Ectodermal cell (in vitro differentiated cells): ENCODE data around the gene RPRML. TPM values are rescaled to one million over a fixed set of nuclear protein-coding genes. Genes with fewer than 3 reads are reported as not detected.
"Not testable (repeated sequence)": the region's sequence is repeated elsewhere in the genome, so short reads cannot be mapped to it uniquely, and the experiment has no call there.

ENCODE experiments used
- H3K27ac ChIP-seq: 2 replicates; pipeline ENCODE4 v1.7.0; 2013; ENCODE audit warnings: mild to moderate bottlenecking, low read depth, low read length; ENCODE audit not compliant: insufficient read depth, poor library complexity, severe bottlenecking
- H3K27me3 ChIP-seq: 2 replicates; pipeline ENCODE4 v1.7.0; 2013; ENCODE audit warnings: mild to moderate bottlenecking, low read length; ENCODE audit not compliant: insufficient read depth, control insufficient read depth, poor library complexity, severe bottlenecking
- H3K36me3 ChIP-seq: one replicate; pipeline ENCODE4 v1.7.0; 2013; ENCODE audit warnings: low read length; ENCODE audit not compliant: control insufficient read depth, insufficient read depth
- H3K4me1 ChIP-seq: one replicate; pipeline ENCODE4 v1.7.0; 2013; ENCODE audit warnings: low read length; ENCODE audit not compliant: control insufficient read depth, insufficient read depth
- H3K4me3 ChIP-seq: 2 replicates; pipeline ENCODE4 v1.7.0; 2013; ENCODE audit warnings: low read depth, low read length, control low read depth; ENCODE audit not compliant: insufficient read depth
- H3K9me3 ChIP-seq: 2 replicates; pipeline ENCODE4 v1.7.0; 2013; ENCODE audit warnings: mild to moderate bottlenecking, low read length, moderate library complexity; ENCODE audit not compliant: control insufficient read depth
- WGBS, 2 experiments: methylation state at CpG; one replicate each; pipeline ENCODE4 v1.1.7; 2013; ENCODE audit warnings: missing lambda C conversion rate in 2 of 2; 5-methylcytosine and 5-hydroxymethylcytosine counted together
- polyA plus RNA-seq, 4 experiments: library from polyadenylated mRNA; stranded (reverse); fragments of 50-300 nt; gene quantifications; one replicate each; pipeline ENCODE4 v1.2.3, GENCODE V29; 2013

RPRML gene
- 1.1 TPM for polyA plus RNA-seq (2013, experiment 1 of 4)
- polyA plus RNA-seq (2013, experiment 2 of 4), result 1.1 TPM
- 3.1 TPM for polyA plus RNA-seq (2013, experiment 3 of 4)
- polyA plus RNA-seq (2013, experiment 4 of 4), result 4.2 TPM

GRCh38 chr17:46979147-46979863 is at the start of gene RPRML:
TSS of gene RPRML (minus strand) at chr17:46979253. CDS start at chr17:46979007, 246 bp downstream.
- Histone ChIP-seq H3K27ac (no peak within 1 kb of the TSS), H3K4me3 (peak within 1 kb of the TSS; percentile 47), H3K36me3 (no peaks in the 10 kb centered on the region), H3K9me3 (no peaks in the 10 kb centered on the region), H3K27me3 (peaks cover 34% of the 10 kb centered on the region), H3K4me1 (peaks cover 10% of the 10 kb centered on the region)
- 1% methylated on average over 57 of the region's 57 CpGs for WGBS, 2 experiments

GRCh38 chr17:47016966-47017365 is 37.9 kb upstream of the RPRML start:
- not testable (repeated sequence) for H3K36me3 ChIP-seq, H3K27me3 ChIP-seq, H3K4me3 ChIP-seq, H3K27ac ChIP-seq, H3K4me1 ChIP-seq, H3K9me3 ChIP-seq
- 93 to 97% methylated on average over 11 of the region's 15 CpGs for WGBS, 2 experiments

GRCh38 chr17:47013341-47013740 is 34.3 kb upstream of the RPRML start:
- WGBS, 2 experiments, result 90 to 93% methylated on average over 2 of the region's 2 CpGs
- Histone ChIP-seq H3K36me3 (no peaks in the 10 kb centered on the region), H3K27ac (no peak overlapping the region), H3K4me3 (no peak overlapping the region), H3K27me3 (no peaks in the 10 kb centered on the region), H3K4me1 (no peaks in the 10 kb centered on the region), H3K9me3 (no peaks in the 10 kb centered on the region)

GRCh38 chr17:47012457-47012856 is 33.4 kb upstream of the RPRML start:
- Histone ChIP-seq H3K27ac (no peak overlapping the region), H3K4me3 (no peak overlapping the region), H3K4me1 (no peaks in the 10 kb centered on the region), H3K9me3 (no peaks in the 10 kb centered on the region), H3K27me3 (no peaks in the 10 kb centered on the region), H3K36me3 (no peaks in the 10 kb centered on the region)

GRCh38 chr17:47009759-47010594 is 30.9 kb upstream of the RPRML start:
- 95 to 96% methylated on average over 14 of the region's 14 CpGs for WGBS, 2 experiments

GRCh38 chr17:47004906-47005305 is 25.9 kb upstream of the RPRML start:
- H3K36me3 ChIP-seq, result no peaks in the 10 kb centered on the region
- WGBS, 2 experiments, result 89 to 100% methylated on average over 1 of the region's 1 CpG
- H3K4me1 ChIP-seq, result no peaks in the 10 kb centered on the region
- no peak overlapping the region for H3K4me3 ChIP-seq
- H3K27ac ChIP-seq, result no peak overlapping the region
- no peaks in the 10 kb centered on the region for H3K9me3 ChIP-seq
- H3K27me3 ChIP-seq, result no peaks in the 10 kb centered on the region

More at GRCh38 chr17:47009759-47010594, 30.9 kb upstream of the RPRML start:
- Histone ChIP-seq H3K27me3 (no peaks in the 10 kb centered on the region), H3K9me3 (no peaks in the 10 kb centered on the region), H3K4me1 (no peaks in the 10 kb centered on the region), H3K27ac (no peak overlapping the region), H3K36me3 (no peaks in the 10 kb centered on the region), H3K4me3 (no peak overlapping the region)

- H3K4me1 ChIP-seq, H3K9me3 ChIP-seq, H3K27me3 ChIP-seq, H3K4me3 ChIP-seq, H3K27ac ChIP-seq, H3K36me3 ChIP-seq: not testable (repeated sequence)
- WGBS, 2 experiments, result 76% methylated on average over 4 of the region's 5 CpGs; no CpG with 5 or more reads in 1 of the 2 experiments
Observed at GRCh38 chr17:47003864-47004263, 24.8 kb upstream of the RPRML start.

- Histone ChIP-seq H3K27ac (no peak overlapping the region), H3K9me3 (no peaks in the 10 kb centered on the region), H3K27me3 (no peaks in the 10 kb centered on the region), H3K36me3 (no peaks in the 10 kb centered on the region), H3K4me3 (no peak overlapping the region), H3K4me1 (no peaks in the 10 kb centered on the region)
- 89 to 90% methylated on average over 4 of the region's 4 CpGs for WGBS, 2 experiments
Observed at GRCh38 chr17:46995841-46996571, 17.0 kb upstream of the RPRML start.

GRCh38 chr17:46994993-46995392 is 15.9 kb upstream of the RPRML start:
- WGBS, 2 experiments, result 69 to 72% methylated on average over 2 of the region's 2 CpGs
- Histone ChIP-seq H3K27ac (no peak overlapping the region), H3K4me3 (no peak overlapping the region), H3K9me3 (no peaks in the 10 kb centered on the region), H3K36me3 (no peaks in the 10 kb centered on the region), H3K27me3 (no peaks in the 10 kb centered on the region), H3K4me1 (no peaks in the 10 kb centered on the region)

GRCh38 chr17:46991617-46992016 is 12.6 kb upstream of the RPRML start:
- Histone ChIP-seq H3K27me3 (no peaks in the 10 kb centered on the region), H3K4me1 (no peaks in the 10 kb centered on the region), H3K4me3 (no peak overlapping the region), H3K36me3 (no peaks in the 10 kb centered on the region), H3K27ac (no peak overlapping the region), H3K9me3 (no peaks in the 10 kb centered on the region)
- 94 to 100% methylated on average over 1 of the region's 1 CpG for WGBS, 2 experiments
